ENCODE data around the gene CCDC192.

DNA sequence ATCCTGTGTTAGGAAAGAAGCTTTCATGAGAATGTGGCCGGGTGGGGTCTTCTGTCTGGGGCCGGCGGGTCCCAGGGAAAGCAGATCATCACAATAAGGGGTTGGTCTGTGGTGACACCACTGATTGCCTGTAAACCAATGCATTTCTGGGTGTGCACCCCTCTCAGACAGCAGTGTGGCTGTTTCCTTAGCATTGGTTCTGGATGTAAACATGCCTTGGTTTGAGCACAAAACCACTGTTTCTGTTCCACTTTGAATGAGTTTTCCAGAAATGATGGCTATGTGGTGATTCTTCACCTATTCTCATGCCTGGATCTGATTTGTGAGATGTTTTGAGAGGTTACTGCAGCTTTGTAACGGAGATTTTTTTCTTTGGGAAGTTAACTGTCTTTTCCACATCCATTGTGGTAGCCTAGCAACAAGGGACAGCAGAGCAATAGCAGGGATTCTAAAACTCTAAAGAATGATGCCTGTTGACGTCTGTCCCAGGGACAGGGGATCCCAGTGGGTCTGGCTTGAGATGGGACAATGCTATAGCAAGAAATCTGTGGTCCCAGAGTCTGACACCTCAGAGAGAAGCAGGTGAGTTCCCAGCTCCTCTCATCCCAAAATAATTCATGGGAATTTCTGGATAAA, at the start of gene CCDC192:
- TF ChIP-seq ZNF274 (IDR thresholded peaks at IDR 0.05; ENCODE audit: low read depth, low read length) (no peak), SUZ12 (IDR thresholded peaks at IDR 0.05; ENCODE audit: extremely low read depth, insufficient read depth, insufficient read length) (no peak)

Data from NT2/D1 (cell line).